Astrocyte of the cerebellum (primary cell): ENCODE results near the gene GSG1L.

Experiments used
- DNase-seq: peaks from one replicate; pipeline ENCODE4 v3.0.0-alpha.2; 2011; ENCODE audit warnings: low read depth
- H3K4me3 ChIP-seq: 2 replicates; pipeline ENCODE4 v1.5.1; 2011; ENCODE audit warnings: mild to moderate bottlenecking, low read depth, low read length, moderate library complexity
- in situ Hi-C: cut with HindIII; loops from 2 replicates; pipeline ENCODE4 v1.10.0; 2017; ENCODE audit warnings: low sequenced_read_pairs
- TF ChIP-seq, protein P1 (sequence below): IDR thresholded peaks from 2 replicates; pipeline ENCODE4 v1.5.1; 2012; ENCODE audit warnings: low read length, low read depth, moderate library complexity, mild to moderate bottlenecking; ENCODE audit errors: missing control alignments

GSG1L gene

GRCh38 chr16:27761816-27762215, 301.7 kb downstream of the GSG1L start:
- DNase-seq: no peak
- in situ Hi-C loops: no loop called here
- no peak overlapping the region for H3K4me3 ChIP-seq
- TF ChIP-seq, protein P1, sequence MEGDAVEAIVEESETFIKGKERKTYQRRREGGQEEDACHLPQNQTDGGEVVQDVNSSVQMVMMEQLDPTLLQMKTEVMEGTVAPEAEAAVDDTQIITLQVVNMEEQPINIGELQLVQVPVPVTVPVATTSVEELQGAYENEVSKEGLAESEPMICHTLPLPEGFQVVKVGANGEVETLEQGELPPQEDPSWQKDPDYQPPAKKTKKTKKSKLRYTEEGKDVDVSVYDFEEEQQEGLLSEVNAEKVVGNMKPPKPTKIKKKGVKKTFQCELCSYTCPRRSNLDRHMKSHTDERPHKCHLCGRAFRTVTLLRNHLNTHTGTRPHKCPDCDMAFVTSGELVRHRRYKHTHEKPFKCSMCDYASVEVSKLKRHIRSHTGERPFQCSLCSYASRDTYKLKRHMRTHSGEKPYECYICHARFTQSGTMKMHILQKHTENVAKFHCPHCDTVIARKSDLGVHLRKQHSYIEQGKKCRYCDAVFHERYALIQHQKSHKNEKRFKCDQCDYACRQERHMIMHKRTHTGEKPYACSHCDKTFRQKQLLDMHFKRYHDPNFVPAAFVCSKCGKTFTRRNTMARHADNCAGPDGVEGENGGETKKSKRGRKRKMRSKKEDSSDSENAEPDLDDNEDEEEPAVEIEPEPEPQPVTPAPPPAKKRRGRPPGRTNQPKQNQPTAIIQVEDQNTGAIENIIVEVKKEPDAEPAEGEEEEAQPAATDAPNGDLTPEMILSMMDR: no peak

- in situ Hi-C loops: no loop called here
- DNase-seq: no peak
- TF ChIP-seq, protein P1: no peak
- no peak overlapping the region for H3K4me3 ChIP-seq
These were observed 302.7 kb downstream of the GSG1L start for GRCh38 chr16:27760789-27761176.

DNA sequence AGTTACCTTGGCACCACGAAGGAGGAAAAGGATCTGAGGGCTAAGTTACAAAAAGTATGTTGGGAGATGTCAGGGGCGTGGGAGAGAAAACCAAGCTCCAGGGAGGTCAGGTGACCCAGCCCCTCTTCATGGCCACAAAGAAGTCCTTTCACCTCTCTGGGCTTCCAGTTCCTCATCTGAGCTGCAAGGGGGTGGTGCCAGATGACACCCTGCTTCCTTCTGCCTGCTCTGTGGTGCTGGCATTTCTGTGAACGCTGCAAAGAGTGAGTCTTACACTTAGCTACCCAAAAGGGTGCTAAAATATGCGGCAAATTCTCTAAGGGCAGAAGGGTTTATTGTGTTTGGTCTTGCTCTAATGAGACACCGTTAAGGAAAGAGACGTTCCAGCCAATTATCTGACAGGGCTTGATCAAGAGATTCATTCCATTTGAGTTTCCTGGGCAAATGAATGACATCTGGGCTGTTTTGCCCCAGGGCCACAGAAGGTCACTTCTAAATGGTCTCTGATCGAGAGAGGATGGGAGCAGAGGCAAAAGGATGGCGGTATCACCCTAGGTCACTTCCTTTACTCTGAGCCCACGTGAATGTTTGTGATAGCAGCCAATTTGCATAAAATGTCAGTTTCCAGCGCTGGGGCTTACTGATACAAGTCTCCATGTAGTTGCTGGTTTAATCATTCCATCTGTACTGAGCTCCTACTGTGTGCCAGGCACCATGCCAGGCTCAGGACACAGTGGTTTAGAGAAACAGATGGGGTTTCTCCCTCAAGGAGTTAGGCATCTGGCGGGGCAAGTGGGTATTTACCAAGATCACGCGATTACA, 303.3 kb downstream of the GSG1L start:
- no peak overlapping the region for H3K4me3 ChIP-seq
- DNase-seq: no peak
- in situ Hi-C loops: no loop called here
- TF ChIP-seq, protein P1: no peak

DNA sequence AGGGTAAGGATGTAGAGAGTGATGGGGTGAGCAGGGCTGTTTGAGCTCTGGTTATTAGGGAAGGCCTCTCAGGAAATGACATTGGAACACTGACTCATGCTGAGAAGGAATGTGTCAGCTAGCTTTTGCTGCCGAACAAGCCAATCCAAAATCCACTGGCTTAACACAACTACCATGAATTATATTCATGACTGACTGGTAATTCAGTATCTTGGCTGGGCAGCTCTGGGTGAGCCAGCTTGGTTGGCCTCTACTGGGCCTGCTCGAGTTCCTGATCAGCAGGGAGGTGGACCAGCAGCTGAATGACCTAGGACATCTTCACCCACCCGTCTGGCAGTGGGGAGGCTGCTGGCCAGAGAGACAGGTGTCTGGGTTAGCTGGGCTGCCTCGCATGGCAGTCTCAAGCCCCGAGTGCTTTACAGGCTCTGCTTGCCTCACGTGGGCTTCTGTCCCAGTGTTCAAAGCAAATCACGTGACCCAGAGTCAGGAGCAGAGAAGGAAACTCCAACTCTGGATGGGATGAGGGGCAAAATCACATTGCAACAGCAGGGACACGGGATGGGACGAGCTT, 304.1 kb downstream of the GSG1L start:
- in situ Hi-C loops: no loop called here
- DNase-seq: no peak
- TF ChIP-seq, protein P1: no peak
- H3K4me3 ChIP-seq: no peak overlapping the region

GRCh38 chr16:27758544-27758943, 305.0 kb downstream of the GSG1L start:
- in situ Hi-C loops: no loop called here
- TF ChIP-seq, protein P1: no peak
- no peak for DNase-seq
- H3K4me3 ChIP-seq: no peak overlapping the region

DNA sequence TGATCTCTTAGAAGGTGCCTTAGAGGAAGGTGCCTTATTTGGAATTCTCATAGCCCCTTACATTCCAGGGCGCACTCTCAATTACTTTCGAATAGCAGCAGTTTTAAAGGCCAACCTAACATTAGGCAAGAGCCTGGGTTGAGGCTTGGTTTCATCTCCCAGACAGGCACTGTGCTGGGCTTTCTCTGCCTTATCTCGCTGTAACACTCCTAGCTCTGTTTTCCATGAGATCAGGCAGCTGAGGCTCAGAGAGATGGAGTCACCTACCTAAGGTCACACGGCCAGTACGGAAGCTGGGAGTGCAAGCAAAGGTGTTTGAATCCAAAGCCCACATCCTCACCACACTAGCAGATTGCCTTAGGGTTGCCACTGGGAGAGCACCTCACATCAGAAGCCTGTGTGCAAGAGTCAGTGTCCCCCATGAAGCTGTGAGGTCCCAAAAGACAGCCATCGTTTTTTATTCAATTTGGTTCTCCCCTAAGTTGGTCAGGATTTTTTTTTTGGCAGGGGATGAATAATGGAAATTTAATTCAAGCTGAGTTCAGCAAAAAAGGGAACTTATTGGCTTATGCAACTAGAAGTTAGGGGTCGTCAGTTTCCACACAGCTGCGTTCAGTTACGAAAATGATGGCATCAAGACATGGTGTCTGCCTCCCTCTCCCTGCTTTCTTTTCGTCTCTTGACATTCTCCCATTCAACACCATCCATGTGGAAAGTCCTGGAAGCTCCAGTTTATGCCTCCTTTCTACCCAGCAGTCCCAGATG, 307.1 kb downstream of the GSG1L start:
- H3K4me3 ChIP-seq: no peak overlapping the region
- no peak for DNase-seq
- TF ChIP-seq, protein P1: no peak
- in situ Hi-C loops: no loop called here
